SK-N-SH (cell line): ENCODE results near the gene NTMT2.

Experiments
- EP300 ChIP-seq, 2 experiments: IDR thresholded peaks; 2 replicates each; pipeline versions ENCODE4 v1.4.0 to v1.6.1; 2012; ENCODE audit warnings: borderline replicate concordance in 1 of 2, low read depth in 1 of 2, low read length in 1 of 2
- EZH2phosphoT487 ChIP-seq: fragments of 200-600 bp; sonication (generic); IDR thresholded peaks from 2 replicates; pipeline ENCODE4 v1.6.1; 2017; ENCODE audit warnings: low read depth, mixed run types, mild to moderate bottlenecking, antibody characterized with exemption, moderate library complexity, borderline replicate concordance
- FOXM1 ChIP-seq: IDR thresholded peaks from 2 replicates; pipeline ENCODE4 v1.4.0; 2012; ENCODE audit warnings: low read depth, mild to moderate bottlenecking
- JUND ChIP-seq: IDR thresholded peaks from 2 replicates; pipeline ENCODE4 v1.4.0; 2012
- MXI1 ChIP-seq: IDR thresholded peaks from 2 replicates; pipeline ENCODE4 v1.6.1; 2012; ENCODE audit warnings: mild to moderate bottlenecking, low read depth, low read length, improper control_type of control experiment
- SIN3A ChIP-seq: IDR thresholded peaks from 2 replicates; pipeline ENCODE4 v1.6.1; 2012; ENCODE audit warnings: low read depth, mild to moderate bottlenecking, low read length, moderate library complexity, borderline replicate concordance
- SMC3 ChIP-seq: IDR thresholded peaks from 2 replicates; pipeline ENCODE4 v1.6.1; 2012; ENCODE audit warnings: low read depth, low read length, improper control_type of control experiment
- TCF12 ChIP-seq: IDR thresholded peaks from 2 replicates; pipeline ENCODE4 v1.4.0; 2012
- TEAD4 ChIP-seq: IDR thresholded peaks from 2 replicates; pipeline ENCODE4 v1.4.0; 2012; ENCODE audit warnings: mild to moderate bottlenecking, borderline replicate concordance; ENCODE audit not compliant: insufficient read depth
- TF ChIP-seq, protein P1 (sequence below): fragments of 200-600 bp; sonication (generic); IDR thresholded peaks from 2 replicates; pipeline ENCODE4 v1.6.1; 2017; ENCODE audit warnings: antibody characterized with exemption, mild to moderate bottlenecking, moderate library complexity
- TF ChIP-seq, protein P2 (sequence below): IDR thresholded peaks from 2 replicates; pipeline ENCODE4 v1.4.0; 2012; ENCODE audit warnings: low read depth
- TF ChIP-seq, protein P3 (sequence below): fragments of 150-350 bp; IDR thresholded peaks from 2 replicates; pipeline ENCODE4 v1.6.1; 2017; ENCODE audit warnings: antibody characterized with exemption, low read length, low read depth, borderline replicate concordance
- TF ChIP-seq, protein P4 (sequence below): IDR thresholded peaks from 2 replicates; pipeline ENCODE4 v1.4.0; 2012; ENCODE audit warnings: low read depth, borderline replicate concordance
- TF ChIP-seq, protein P5 (sequence below): IDR thresholded peaks from 2 replicates; pipeline ENCODE4; 2012

DNA sequence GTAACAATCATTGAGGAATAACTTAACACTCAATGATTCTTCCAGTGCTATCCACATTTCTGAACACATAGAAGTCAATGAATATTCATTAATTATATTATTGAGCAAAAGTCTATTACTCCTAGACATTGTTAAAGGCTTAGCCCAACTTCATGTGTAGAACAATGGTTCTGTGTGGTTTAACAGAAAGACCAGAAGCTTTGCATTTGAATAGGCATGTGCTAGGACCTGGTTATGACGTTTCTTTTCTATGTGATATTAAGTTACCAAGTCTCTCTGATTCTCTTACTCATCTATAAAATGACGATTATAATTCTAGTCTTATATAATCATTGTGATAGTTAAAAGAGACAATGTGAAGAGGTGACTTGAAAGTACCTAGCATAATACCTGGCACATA, 5.2 kb downstream of the NTMT2 start:
- TF ChIP-seq, protein P1, sequence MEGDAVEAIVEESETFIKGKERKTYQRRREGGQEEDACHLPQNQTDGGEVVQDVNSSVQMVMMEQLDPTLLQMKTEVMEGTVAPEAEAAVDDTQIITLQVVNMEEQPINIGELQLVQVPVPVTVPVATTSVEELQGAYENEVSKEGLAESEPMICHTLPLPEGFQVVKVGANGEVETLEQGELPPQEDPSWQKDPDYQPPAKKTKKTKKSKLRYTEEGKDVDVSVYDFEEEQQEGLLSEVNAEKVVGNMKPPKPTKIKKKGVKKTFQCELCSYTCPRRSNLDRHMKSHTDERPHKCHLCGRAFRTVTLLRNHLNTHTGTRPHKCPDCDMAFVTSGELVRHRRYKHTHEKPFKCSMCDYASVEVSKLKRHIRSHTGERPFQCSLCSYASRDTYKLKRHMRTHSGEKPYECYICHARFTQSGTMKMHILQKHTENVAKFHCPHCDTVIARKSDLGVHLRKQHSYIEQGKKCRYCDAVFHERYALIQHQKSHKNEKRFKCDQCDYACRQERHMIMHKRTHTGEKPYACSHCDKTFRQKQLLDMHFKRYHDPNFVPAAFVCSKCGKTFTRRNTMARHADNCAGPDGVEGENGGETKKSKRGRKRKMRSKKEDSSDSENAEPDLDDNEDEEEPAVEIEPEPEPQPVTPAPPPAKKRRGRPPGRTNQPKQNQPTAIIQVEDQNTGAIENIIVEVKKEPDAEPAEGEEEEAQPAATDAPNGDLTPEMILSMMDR: no peak
- TF ChIP-seq, protein P2, sequence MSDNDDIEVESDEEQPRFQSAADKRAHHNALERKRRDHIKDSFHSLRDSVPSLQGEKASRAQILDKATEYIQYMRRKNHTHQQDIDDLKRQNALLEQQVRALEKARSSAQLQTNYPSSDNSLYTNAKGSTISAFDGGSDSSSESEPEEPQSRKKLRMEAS: no peak
- TF ChIP-seq EP300 (IDR thresholded peaks at IDR 0.05; ENCODE audit: borderline replicate concordance in 1 of 2, low read depth in 1 of 2, low read length in 1 of 2) (no peak), SIN3A (no peak), JUND (no peak), TCF12 (no peak), SMC3 (no peak), FOXM1 (no peak), MXI1 (no peak), EZH2phosphoT487 (no peak), TEAD4 (no peak)
- TF ChIP-seq, protein P3, sequence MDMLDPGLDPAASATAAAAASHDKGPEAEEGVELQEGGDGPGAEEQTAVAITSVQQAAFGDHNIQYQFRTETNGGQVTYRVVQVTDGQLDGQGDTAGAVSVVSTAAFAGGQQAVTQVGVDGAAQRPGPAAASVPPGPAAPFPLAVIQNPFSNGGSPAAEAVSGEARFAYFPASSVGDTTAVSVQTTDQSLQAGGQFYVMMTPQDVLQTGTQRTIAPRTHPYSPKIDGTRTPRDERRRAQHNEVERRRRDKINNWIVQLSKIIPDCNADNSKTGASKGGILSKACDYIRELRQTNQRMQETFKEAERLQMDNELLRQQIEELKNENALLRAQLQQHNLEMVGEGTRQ: no peak
- TF ChIP-seq, protein P4, sequence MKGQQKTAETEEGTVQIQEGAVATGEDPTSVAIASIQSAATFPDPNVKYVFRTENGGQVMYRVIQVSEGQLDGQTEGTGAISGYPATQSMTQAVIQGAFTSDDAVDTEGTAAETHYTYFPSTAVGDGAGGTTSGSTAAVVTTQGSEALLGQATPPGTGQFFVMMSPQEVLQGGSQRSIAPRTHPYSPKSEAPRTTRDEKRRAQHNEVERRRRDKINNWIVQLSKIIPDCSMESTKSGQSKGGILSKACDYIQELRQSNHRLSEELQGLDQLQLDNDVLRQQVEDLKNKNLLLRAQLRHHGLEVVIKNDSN: no peak
- TF ChIP-seq, protein P5, sequence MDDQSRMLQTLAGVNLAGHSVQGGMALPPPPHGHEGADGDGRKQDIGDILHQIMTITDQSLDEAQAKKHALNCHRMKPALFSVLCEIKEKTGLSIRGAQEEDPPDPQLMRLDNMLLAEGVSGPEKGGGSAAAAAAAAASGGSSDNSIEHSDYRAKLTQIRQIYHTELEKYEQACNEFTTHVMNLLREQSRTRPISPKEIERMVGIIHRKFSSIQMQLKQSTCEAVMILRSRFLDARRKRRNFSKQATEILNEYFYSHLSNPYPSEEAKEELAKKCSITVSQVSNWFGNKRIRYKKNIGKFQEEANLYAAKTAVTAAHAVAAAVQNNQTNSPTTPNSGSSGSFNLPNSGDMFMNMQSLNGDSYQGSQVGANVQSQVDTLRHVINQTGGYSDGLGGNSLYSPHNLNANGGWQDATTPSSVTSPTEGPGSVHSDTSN: no peak
